B cell (primary cell): ENCODE data around the gene RPS6KL1.
A peak's percentile ranks its signal among the peaks of the same experiment; 100 is the strongest.

Experiments
- CTCF ChIP-seq: fragments of 200-600 bp; IDR thresholded peaks from one replicate; pipeline ENCODE4 v1.8.0; 2022; ENCODE audit warnings: antibody characterized with exemption, mild to moderate bottlenecking
- EZH2 ChIP-seq: IDR thresholded peaks from 2 replicates; pipeline ENCODE4 v1.6.1; 2012; ENCODE audit warnings: borderline replicate concordance, low read depth, mild to moderate bottlenecking, moderate library complexity, low read length; ENCODE audit not compliant: insufficient read depth, poor library complexity, severe bottlenecking

DNA sequence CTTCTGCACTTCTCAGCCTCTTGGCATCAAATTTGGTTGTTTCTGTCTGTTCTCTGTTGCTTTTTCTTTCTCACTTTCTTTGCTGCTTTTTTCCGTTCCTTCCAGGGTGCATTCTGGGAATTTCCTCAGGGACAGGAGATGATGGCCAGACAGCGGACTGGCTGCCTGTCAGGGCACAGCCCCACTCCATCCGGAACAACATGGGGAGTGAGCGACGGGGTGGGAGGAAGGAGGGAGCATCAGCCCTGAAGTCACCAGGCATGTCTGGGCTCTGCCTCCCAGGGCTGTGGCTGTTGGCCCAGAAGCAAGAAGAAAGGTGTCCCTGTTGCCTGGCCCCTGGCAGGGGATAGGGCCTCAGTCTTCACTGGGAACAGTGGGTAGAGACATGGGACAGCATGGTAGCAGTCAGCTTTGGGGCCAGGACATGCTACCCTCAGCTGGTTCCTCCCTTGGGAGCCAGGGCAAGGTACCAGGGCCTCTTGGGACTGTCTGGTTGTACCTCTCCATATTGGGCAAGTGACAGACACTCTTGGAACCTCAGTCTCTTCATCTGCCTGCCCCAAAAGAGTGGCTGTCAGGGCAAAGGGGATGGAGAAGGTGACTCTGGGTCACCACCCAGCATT lies 23.7 kb upstream of the RPS6KL1 start:
- TF ChIP-seq EZH2 (no peak), CTCF (peak; percentile 72)
